Amygdala (tissue), 56 donors: ENCODE data around the gene FAM110A.
"Not testable (repeated sequence)": the region's sequence is repeated elsewhere in the genome, so short reads cannot be mapped to it uniquely, and the experiment has no call there.

ENCODE experiments used
- DNase-seq, 56 donors: peaks; one replicate each; lab custom pipeline; 2025; lab: John Stamatoyannopoulos, UW

FAM110A gene

GRCh38 chr20:841568-842546 is 8.3 kb downstream of the FAM110A start:
- DNase-seq: peak in 1 of 56 donors; percentile 10

GRCh38 chr20:842547-842940 is 9.0 kb downstream of the FAM110A start:
- DNase-seq: no peak

GRCh38 chr20:843912-844311 is 10.4 kb downstream of the FAM110A start:
- no peak for DNase-seq

- DNase-seq: peak in 54 of 56 donors; percentile 6 to 86 (median 66)
These were observed 11.1 kb downstream of the FAM110A start for GRCh38 chr20:844473-845225.

- no peak for DNase-seq
These were observed 11.8 kb downstream of the FAM110A start for GRCh38 chr20:845226-845868.

- no peak for DNase-seq
These were observed 12.7 kb downstream of the FAM110A start for GRCh38 chr20:845941-846893.

- peak in 4 of 56 donors; percentile 2 to 24 (median 10) for DNase-seq
These were observed 13.4 kb downstream of the FAM110A start for GRCh38 chr20:846894-847278.

- no peak for DNase-seq
These were observed 14.7 kb downstream of the FAM110A start for GRCh38 chr20:848193-848592.

- not testable (repeated sequence) for DNase-seq
These were observed 15.2 kb downstream of the FAM110A start for GRCh38 chr20:848731-849130.

- no peak for DNase-seq
These were observed 20.0 kb downstream of the FAM110A start for GRCh38 chr20:853406-853996.

GRCh38 chr20:854601-855000 is 21.1 kb downstream of the FAM110A start:
- DNase-seq: no peak

- no peak for DNase-seq
These were observed 22.2 kb downstream of the FAM110A start for GRCh38 chr20:855466-856360.

- DNase-seq: no peak
These were observed 22.9 kb downstream of the FAM110A start for GRCh38 chr20:856361-856775.

GRCh38 chr20:858011-858410 is 24.5 kb downstream of the FAM110A start:
- DNase-seq: no peak

GRCh38 chr20:859751-860231 is 26.3 kb downstream of the FAM110A start:
- DNase-seq: no peak

GRCh38 chr20:860891-861290 is 27.4 kb downstream of the FAM110A start:
- no peak for DNase-seq

- DNase-seq: no peak
These were observed 31.9 kb downstream of the FAM110A start for GRCh38 chr20:865440-865839.

- peak in 2 of 56 donors; percentile 2 to 6 for DNase-seq
These were observed 34.8 kb downstream of the FAM110A start for GRCh38 chr20:868279-868678.
